Stomach (tissue), 9 donors: ENCODE data around the gene FHAD1. TPM values are rescaled to one million over a fixed set of nuclear protein-coding genes. Genes with fewer than 3 reads are reported as not detected.

Experiments used
- DNase-seq, 2 donors: peaks; one replicate each; pipeline versions ENCODE4 v3.0.0 to v3.0.0-alpha.2; 2013 to 2019
- H3K27ac ChIP-seq, 5 donors: fragments of 200-600 bp in 4 of 5; sonication (generic) in 4 of 5; one replicate each; pipeline ENCODE4 v1.5.1; 2013 to 2019; ENCODE audit warnings: mild to moderate bottlenecking in 1 of 5, moderate library complexity in 1 of 5
- H3K27me3 ChIP-seq, 3 donors: fragments of 200-600 bp; sonication (generic); one replicate each; pipeline ENCODE4 v1.5.1; 2017 to 2019; ENCODE audit warnings: mixed run types in 1 of 3
- H3K36me3 ChIP-seq, 4 donors: fragments of 200-600 bp; sonication (generic); 1 replicate in 3 of 4; 2 replicates in 1 of 4; pipeline ENCODE4 v1.5.1; 2016 to 2019
- H3K4me1 ChIP-seq, 4 donors: fragments of 200-600 bp; sonication (generic); one replicate each; pipeline ENCODE4 v1.5.1; 2016 to 2019
- H3K4me3 ChIP-seq, 4 donors: fragments of 200-600 bp; sonication (generic) in 3 of 4; one replicate each; pipeline ENCODE4 v1.5.1; 2016 to 2019; ENCODE audit warnings: mild to moderate bottlenecking in 1 of 4
- H3K9me3 ChIP-seq, 4 donors: fragments of 200-600 bp; sonication (generic); one replicate each; pipeline ENCODE4 v1.5.1; 2016 to 2019
- EP300 ChIP-seq: sonication (generic); formaldehyde crosslinking; IDR thresholded peaks from one replicate; pipeline ENCODE4 v1.6.1; 2017; ENCODE audit warnings: antibody characterized with exemption
- POLR2A ChIP-seq, 4 donors: fragments of 450-650 bp; IDR thresholded peaks; one replicate each; pipeline ENCODE4 v1.6.1; 2016; ENCODE audit warnings: antibody characterized with exemption in 4 of 4, control low read depth in 2 of 4, mild to moderate bottlenecking in 1 of 4, moderate library complexity in 1 of 4
- POLR2AphosphoS5 ChIP-seq, 3 donors: sonication (generic); formaldehyde crosslinking; IDR thresholded peaks; one replicate each; pipeline ENCODE4 v1.6.1; 2016; ENCODE audit warnings: antibody characterized with exemption in 3 of 3
- WGBS, 5 donors: extraction: QIAGEN DNeasy Blood & Tissue Kit in 3 of 5; methylation state at CpG; one replicate each; pipeline versions ENCODE4 v1.1.5 to v1.1.7; 2013 to 2018; 5-methylcytosine and 5-hydroxymethylcytosine counted together
- intact Hi-C: fragments of 100-400 bp; cut with DNase I; formaldehyde crosslinking; loops from one replicate; pipeline ENCODE4 v1.15.1; 2023; ENCODE audit warnings: low total_unique reads
- polyA plus RNA-seq, 3 donors: library from polyadenylated mRNA; stranded (reverse); fragments of 200-250 nt; gene quantifications; one replicate each; pipeline ENCODE4 v1.2.3, GENCODE V29; 2013
- total RNA-seq, 5 donors: library from RNA; depleted of rRNA; stranded (reverse); fragments of >200 nt; gene quantifications; one replicate each; pipeline versions ENCODE4 v1.1.0 to v1.2.3, GENCODE V29; 2014 to 2016
- TF ChIP-seq, protein P1 (sequence below), 7 experiments: fragments of 450-650 bp in 4 of 7; fragments of 200-600 bp in 3 of 7; sonication (generic) in 3 of 7; IDR thresholded peaks; one replicate each; pipeline ENCODE4 v1.5.1; 2016 to 2019; ENCODE audit warnings: antibody characterized with exemption in 7 of 7, control low read depth in 2 of 7, mild to moderate bottlenecking in 1 of 7
- donor health status: healthy with polysubstance abuse.
- donor health status: Bipolar disorder and iron deficiency.
- donor health status: healthy.

The FHAD1 gene
- total and polyA plus RNA-seq, 8 donors = 0.38 to 5.1 (median 1.4) TPM; not detected in 2

DNA sequence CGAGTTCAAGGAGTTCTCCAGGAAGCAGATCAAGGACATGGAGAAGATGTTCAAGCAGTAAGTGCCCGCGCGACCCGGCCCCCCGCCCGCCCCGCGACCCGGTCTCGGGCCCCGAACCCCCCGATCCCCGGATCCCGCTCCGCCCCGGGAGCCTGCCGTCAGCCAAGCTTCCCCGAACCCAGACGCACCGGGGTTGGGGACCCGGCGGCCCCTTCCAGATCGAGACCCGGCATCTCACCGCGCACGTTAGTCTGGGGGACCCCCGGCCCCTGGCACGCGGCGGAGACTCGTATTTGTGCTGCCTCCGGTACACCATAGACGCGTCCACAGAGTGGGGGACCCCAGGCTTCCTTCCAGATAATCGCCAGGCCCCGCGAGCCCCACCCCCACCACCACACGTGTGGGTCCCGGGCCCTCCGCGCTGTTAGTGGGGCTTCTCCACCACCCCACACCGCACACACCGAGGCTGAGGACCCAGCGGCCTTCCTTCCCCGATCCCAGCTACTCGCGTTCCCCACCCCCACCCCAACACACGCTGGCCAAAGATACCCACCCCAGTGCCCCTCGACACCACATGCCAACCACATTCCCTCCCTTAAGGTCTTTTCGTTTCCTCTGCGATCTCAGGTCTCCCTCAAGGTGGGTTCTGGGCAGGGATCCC lies 163.3 kb downstream of the FHAD1 start:
- Histone ChIP-seq H3K4me3 (peak overlapping the region; percentile 65 to 88 (median 85)), H3K9me3 (no peaks in the 10 kb centered on the region), H3K27me3 (no peaks in the 10 kb centered on the region), H3K4me1 (peaks cover 48 to 69% (median 60%) of the 10 kb centered on the region in 4 donors), H3K27ac (peak overlapping the region; percentile 83 to 95 (median 93)), H3K36me3 (peaks cover 0 to 13% (median 10%) of the 10 kb centered on the region in 4 donors)
- 1 to 4% (median 1%) methylated on average over 8 to 53 of the region's 53 CpGs for WGBS, 5 donors
- intact Hi-C loops = no loop called here
- peak in 1 of 2 donors; percentile 59 for DNase-seq
- TF ChIP-seq POLR2AphosphoS5 (IDR thresholded peaks at IDR 0.05) (no peak), EP300 (no peak), POLR2A (IDR thresholded peaks at IDR 0.05) (no peak)
- TF ChIP-seq, protein P1, sequence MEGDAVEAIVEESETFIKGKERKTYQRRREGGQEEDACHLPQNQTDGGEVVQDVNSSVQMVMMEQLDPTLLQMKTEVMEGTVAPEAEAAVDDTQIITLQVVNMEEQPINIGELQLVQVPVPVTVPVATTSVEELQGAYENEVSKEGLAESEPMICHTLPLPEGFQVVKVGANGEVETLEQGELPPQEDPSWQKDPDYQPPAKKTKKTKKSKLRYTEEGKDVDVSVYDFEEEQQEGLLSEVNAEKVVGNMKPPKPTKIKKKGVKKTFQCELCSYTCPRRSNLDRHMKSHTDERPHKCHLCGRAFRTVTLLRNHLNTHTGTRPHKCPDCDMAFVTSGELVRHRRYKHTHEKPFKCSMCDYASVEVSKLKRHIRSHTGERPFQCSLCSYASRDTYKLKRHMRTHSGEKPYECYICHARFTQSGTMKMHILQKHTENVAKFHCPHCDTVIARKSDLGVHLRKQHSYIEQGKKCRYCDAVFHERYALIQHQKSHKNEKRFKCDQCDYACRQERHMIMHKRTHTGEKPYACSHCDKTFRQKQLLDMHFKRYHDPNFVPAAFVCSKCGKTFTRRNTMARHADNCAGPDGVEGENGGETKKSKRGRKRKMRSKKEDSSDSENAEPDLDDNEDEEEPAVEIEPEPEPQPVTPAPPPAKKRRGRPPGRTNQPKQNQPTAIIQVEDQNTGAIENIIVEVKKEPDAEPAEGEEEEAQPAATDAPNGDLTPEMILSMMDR (IDR thresholded peaks at IDR 0.05) = no peak

DNA sequence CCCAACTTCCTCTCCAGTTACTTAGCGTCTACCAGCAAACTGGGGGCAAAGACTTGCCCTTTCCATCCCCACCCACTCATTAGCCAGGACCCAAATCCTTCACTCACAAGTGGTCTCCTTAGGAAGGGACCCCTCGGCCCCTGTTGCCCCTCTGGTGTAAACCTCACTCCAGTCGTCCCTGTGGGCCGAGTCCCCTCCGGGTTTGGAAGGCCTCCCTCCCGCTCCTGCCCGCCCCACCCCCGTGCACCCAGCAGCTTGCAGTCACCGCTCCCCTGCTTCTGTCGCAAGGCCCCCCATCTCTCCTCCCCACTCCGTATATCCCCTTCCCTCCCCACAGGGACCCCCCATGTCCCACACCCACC lies 163.8 kb downstream of the FHAD1 start:
- DNase-seq = no peak
- Histone ChIP-seq H3K4me1 (peaks cover 53 to 75% (median 65%) of the 10 kb centered on the region in 4 donors), H3K9me3 (no peaks in the 10 kb centered on the region), H3K27me3 (no peaks in the 10 kb centered on the region), H3K36me3 (peaks cover 0 to 13% (median 10%) of the 10 kb centered on the region in 4 donors), H3K27ac (peak overlapping the region; percentile 83 to 95 (median 93)), H3K4me3 (peak overlapping the region; percentile 65 to 88 (median 85))
- no peak for TF ChIP-seq POLR2A (IDR thresholded peaks at IDR 0.05)
- no peak for TF ChIP-seq POLR2AphosphoS5 (IDR thresholded peaks at IDR 0.05)
- TF ChIP-seq, protein P1 (IDR thresholded peaks at IDR 0.05) = no peak
- no peak for TF ChIP-seq EP300
- 6 to 13% (median 7%) methylated on average over 11 of the region's 11 CpGs for whole genome bisulfite sequencing, 5 donors
- intact Hi-C loops = no loop called here

DNA sequence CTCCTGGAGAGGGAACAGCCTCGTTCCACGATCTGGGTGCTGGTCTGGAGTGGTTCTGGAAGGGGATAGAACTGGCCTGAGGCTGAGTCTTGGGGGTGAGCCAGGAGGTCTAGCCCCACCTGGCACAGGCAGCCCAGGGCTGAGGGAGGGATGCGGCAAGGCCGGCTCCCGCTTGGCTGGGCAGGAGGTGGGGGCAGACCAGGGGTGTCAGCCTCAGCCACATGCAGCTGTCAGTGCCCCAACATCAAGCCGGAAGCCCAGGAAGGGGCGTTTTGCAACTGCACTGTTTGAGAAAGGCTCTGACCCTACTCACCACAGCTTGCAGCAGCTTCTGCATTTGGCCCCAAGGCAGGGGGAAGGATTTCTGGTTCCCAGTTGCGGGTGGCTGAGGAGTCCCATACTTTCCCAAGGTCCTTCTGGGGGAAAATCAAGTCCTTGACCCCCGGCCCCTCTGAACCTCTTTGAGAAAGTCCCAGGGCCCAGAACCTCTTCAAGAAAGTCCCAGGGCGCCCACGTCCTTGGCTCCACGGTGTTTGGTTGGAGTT lies 164.6 kb downstream of the FHAD1 start:
- no peaks in the 10 kb centered on the region for H3K27me3 ChIP-seq
- intact Hi-C loops = no loop called here
- TF ChIP-seq POLR2A (IDR thresholded peaks at IDR 0.05) (no peak), EP300 (no peak), POLR2AphosphoS5 (IDR thresholded peaks at IDR 0.05) (peak in 1 of 3 donors; percentile 15)
- peaks cover 0 to 13% (median 10%) of the 10 kb centered on the region in 4 donors for H3K36me3 ChIP-seq
- no peaks in the 10 kb centered on the region for H3K9me3 ChIP-seq
- peaks cover 61 to 81% (median 72%) of the 10 kb centered on the region in 4 donors for H3K4me1 ChIP-seq
- peak; percentile 65 to 70 for DNase-seq
- H3K4me3 ChIP-seq = peak overlapping the region; percentile 65 to 88 (median 85)
- 12 to 34% (median 17%) methylated on average over 9 to 12 of the region's 12 CpGs for WGBS, 5 donors
- peak overlapping the region; percentile 83 to 95 (median 93) for H3K27ac ChIP-seq

DNA sequence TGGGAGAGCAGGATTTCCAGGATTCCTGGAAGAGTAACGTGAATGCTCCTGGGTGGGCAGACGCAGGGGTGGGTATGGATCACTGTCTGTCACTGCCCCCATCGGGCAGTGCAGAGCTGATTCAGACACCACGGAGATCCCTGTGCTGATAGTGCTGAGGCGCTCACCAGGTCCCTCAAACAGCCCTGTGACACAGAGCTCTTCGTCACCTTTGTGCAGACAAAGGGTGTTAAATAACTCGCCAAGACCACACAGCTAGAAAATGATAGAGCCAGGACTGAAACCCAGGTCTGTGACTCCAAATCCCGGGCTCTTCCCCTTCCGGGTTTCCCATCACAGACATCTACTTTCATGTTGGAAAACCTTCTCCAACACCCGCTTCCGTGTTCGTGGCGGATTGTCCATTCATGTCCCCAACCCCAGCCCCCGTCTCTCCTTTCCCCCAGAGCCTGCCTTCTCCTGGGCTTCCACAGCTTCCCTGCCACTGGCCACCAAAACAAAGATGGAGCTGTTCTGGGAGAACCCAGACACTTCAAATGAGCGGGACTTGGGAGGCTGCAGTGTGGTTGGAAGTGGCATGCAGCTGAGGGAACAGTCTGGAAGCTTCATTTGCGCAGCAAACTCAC lies 165.3 kb downstream of the FHAD1 start:
- H3K36me3 ChIP-seq = peaks cover 0 to 13% (median 10%) of the 10 kb centered on the region in 4 donors
- H3K27ac ChIP-seq = peak overlapping the region; percentile 83 to 95 (median 93)
- intact Hi-C loops = no loop called here
- TF ChIP-seq POLR2A (IDR thresholded peaks at IDR 0.05) (no peak), EP300 (no peak), POLR2AphosphoS5 (IDR thresholded peaks at IDR 0.05) (no peak)
- TF ChIP-seq, protein P1 (IDR thresholded peaks at IDR 0.05) = no peak
- no peak for DNase-seq
- H3K9me3 ChIP-seq = no peaks in the 10 kb centered on the region
- no peaks in the 10 kb centered on the region for H3K27me3 ChIP-seq
- WGBS, 5 donors = 26 to 61% (median 48%) methylated on average over 12 to 16 of the region's 16 CpGs
- H3K4me3 ChIP-seq = peak overlapping the region; percentile 65 to 88 (median 85)
- H3K4me1 ChIP-seq = peaks cover 68 to 82% (median 76%) of the 10 kb centered on the region in 4 donors
